Fibroblast of lung (primary cell): ENCODE data around the gene SLC16A10. TPM values are rescaled to one million over a fixed set of nuclear protein-coding genes. Genes with fewer than 3 reads are reported as not detected.

Experiments
- DNase-seq, 2 donors: peaks; one replicate each; pipeline versions ENCODE4 v3.0.0 to v3.0.0-alpha.2; 2010; ENCODE audit warnings: low read depth in 2 of 2
- H2AFZ ChIP-seq: 2 replicates; pipeline ENCODE4 v1.5.1; 2012; ENCODE audit warnings: low read length, control low read depth, inconsistent platforms
- H3K27ac ChIP-seq: 2 replicates; pipeline ENCODE4 v1.5.1; 2011; ENCODE audit warnings: low read length, control low read depth; ENCODE audit not compliant: insufficient read depth
- H3K27me3 ChIP-seq: 2 replicates; pipeline ENCODE4 v1.5.1; 2011; ENCODE audit warnings: mild to moderate bottlenecking, low read length; ENCODE audit not compliant: control insufficient read depth, insufficient read depth
- H3K36me3 ChIP-seq: 2 replicates; pipeline ENCODE4 v1.5.1; 2011; ENCODE audit warnings: low read length; ENCODE audit not compliant: control insufficient read depth, insufficient read depth
- H3K4me1 ChIP-seq: 2 replicates; pipeline ENCODE4 v1.5.1; 2011; ENCODE audit warnings: low read length; ENCODE audit not compliant: control insufficient read depth, insufficient read depth; ENCODE audit errors: extremely low read depth
- H3K4me2 ChIP-seq: 2 replicates; pipeline ENCODE4 v1.5.1; 2011; ENCODE audit warnings: low read length, control low read depth; ENCODE audit not compliant: insufficient read depth; ENCODE audit errors: extremely low read depth
- H3K4me3 ChIP-seq, 4 experiments: fragments of 200-600 bp in 1 of 4; sonication (generic) in 1 of 4; replicated peaks in 1 of 4; 2 replicates each; pipeline ENCODE4 v1.5.1; 2011 to 2016; ENCODE audit warnings: low read length in 4 of 4, low read depth in 3 of 4, mild to moderate bottlenecking in 3 of 4, control low read depth in 2 of 4, inconsistent platforms in 1 of 4, mixed read lengths in 1 of 4; ENCODE audit not compliant: insufficient read depth in 1 of 4; ENCODE audit errors: control extremely low read depth in 1 of 4
- H3K79me2 ChIP-seq: 2 replicates; pipeline ENCODE4 v1.5.1; 2012; ENCODE audit warnings: mild to moderate bottlenecking, low read length, inconsistent platforms; ENCODE audit not compliant: control insufficient read depth, insufficient read depth
- H3K9ac ChIP-seq: 2 replicates; pipeline ENCODE4 v1.5.1; 2011; ENCODE audit warnings: mild to moderate bottlenecking, low read length, control low read depth; ENCODE audit not compliant: insufficient read depth
- H3K9me3 ChIP-seq: 2 replicates; pipeline ENCODE4 v1.5.1; 2012; ENCODE audit warnings: low read depth, low read length; ENCODE audit not compliant: control insufficient read depth, insufficient read depth
- H4K20me1 ChIP-seq: 2 replicates; pipeline ENCODE4 v1.5.1; 2011; ENCODE audit warnings: low read length; ENCODE audit not compliant: control insufficient read depth, insufficient read depth; ENCODE audit errors: extremely low read depth
- EZH2 ChIP-seq: IDR thresholded peaks from 2 replicates; pipeline ENCODE4 v1.5.1; 2012; ENCODE audit warnings: low read length, control low read depth, mild to moderate bottlenecking; ENCODE audit errors: missing control alignments
- polyA plus RNA-seq, 2 donors: library from polyadenylated mRNA; depleted of rRNA in 1 of 2; stranded (reverse) in 1 of 2; unstranded in 1 of 2; fragments of >200 nt; gene quantifications; 2 replicates each; pipeline ENCODE4 v1.2.1, GENCODE V29; 2011 to 2012; ENCODE audit warnings: missing spikeins in 1 of 2
- total RNA-seq: library from RNA; depleted of rRNA; stranded (reverse); fragments of >200 nt; gene quantifications from 2 replicates; pipeline ENCODE4 v1.2.1, GENCODE V29; 2014
- TF ChIP-seq, protein P1 (sequence below), 2 donors: IDR thresholded peaks in 1 of 2; conservative IDR thresholded peaks in 1 of 2; 1 replicate in 1 of 2; 2 replicates in 1 of 2; pipeline ENCODE4 v1.5.1; 2011 to 2012; ENCODE audit warnings: low read length in 2 of 2, control low read depth in 1 of 2, inconsistent platforms in 1 of 2, low read depth in 1 of 2, mild to moderate bottlenecking in 1 of 2

Gene SLC16A10
- total and polyA plus RNA-seq, 2 donors (not counting 1 experiment from before 2014, with no cell fraction given), result not detected

DNA sequence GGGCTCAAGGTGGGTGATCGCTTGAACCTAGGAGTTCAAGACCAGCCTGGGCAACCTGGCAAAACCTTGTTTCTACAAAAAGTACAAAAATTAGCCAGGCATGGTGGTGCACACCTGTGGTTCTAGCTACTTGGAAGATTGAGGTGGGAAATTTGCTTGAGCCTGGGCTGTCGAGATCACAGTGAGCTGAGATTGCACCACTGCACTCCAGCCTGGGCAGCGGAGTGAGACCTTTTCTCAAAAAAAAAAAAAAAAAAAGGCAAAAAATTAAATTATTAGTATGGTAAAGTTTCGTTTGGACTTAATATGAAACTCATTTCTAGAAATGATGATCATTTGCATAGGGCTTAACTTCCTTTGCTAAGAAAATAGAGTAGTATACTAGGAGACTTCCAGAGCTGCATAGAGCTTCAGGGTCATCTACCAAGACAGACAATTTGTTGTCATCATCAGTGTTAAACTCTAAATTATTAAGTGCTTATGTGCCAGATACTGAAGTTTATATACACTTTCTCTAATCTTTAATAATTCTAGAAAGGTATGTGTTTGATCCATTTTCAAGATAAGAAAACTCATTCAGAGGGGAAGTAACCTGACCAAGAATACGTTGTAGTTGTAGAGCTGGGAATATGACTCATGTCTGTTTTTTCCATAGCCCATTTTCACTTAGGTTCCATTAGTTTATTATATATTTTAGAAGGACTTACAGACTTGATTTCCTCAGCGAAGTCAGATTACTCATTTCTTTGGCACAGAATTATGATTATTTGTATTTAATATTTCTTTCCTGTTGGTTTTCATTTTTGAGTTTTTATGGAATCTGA lies 84.5 kb downstream of the SLC16A10 start:
- no peaks in the 10 kb centered on the region for H3K79me2 ChIP-seq
- no peak overlapping the region for H3K4me2 ChIP-seq
- no peak overlapping the region for H3K27ac ChIP-seq
- no peaks in the 10 kb centered on the region for H4K20me1 ChIP-seq
- H3K4me1 ChIP-seq, result no peaks in the 10 kb centered on the region
- H3K9me3 ChIP-seq, result no peaks in the 10 kb centered on the region
- H3K27me3 ChIP-seq, result peaks cover 3% of the 10 kb centered on the region
- no peak overlapping the region for H2AFZ ChIP-seq
- no peak overlapping the region for H3K9ac ChIP-seq
- no peak overlapping the region for H3K4me3 ChIP-seq
- H3K36me3 ChIP-seq, result no peaks in the 10 kb centered on the region
- TF ChIP-seq, protein P1, sequence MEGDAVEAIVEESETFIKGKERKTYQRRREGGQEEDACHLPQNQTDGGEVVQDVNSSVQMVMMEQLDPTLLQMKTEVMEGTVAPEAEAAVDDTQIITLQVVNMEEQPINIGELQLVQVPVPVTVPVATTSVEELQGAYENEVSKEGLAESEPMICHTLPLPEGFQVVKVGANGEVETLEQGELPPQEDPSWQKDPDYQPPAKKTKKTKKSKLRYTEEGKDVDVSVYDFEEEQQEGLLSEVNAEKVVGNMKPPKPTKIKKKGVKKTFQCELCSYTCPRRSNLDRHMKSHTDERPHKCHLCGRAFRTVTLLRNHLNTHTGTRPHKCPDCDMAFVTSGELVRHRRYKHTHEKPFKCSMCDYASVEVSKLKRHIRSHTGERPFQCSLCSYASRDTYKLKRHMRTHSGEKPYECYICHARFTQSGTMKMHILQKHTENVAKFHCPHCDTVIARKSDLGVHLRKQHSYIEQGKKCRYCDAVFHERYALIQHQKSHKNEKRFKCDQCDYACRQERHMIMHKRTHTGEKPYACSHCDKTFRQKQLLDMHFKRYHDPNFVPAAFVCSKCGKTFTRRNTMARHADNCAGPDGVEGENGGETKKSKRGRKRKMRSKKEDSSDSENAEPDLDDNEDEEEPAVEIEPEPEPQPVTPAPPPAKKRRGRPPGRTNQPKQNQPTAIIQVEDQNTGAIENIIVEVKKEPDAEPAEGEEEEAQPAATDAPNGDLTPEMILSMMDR (conservative IDR thresholded peaks at IDR 0.05 in 1 of 2, IDR thresholded peaks at IDR 0.05 in 1 of 2; ENCODE audit: low read depth in 1 of 2, low read length in 2 of 2), result no peak
- no peak for TF ChIP-seq EZH2
- no peak for DNase-seq

DNA sequence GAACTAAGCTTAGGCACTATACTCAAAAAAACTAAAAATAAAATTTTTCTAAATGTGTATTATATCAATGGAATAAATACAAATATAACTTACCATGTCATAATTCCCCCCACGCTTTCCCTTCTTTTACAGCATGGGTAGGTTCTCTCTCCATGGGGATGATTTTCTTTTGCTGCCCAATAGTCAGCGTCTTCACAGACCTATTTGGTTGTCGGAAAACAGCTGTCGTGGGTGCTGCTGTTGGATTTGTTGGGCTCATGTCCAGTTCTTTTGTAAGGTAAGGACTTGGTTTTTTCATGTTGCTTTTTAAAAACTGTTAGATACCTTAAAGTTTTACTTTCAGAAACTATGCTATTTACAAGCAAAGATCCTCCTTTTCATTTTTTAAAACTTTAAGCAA lies 85.3 kb downstream of the SLC16A10 start:
- Histone ChIP-seq H3K9ac (no peak overlapping the region), H3K36me3 (no peaks in the 10 kb centered on the region), H3K4me2 (no peak overlapping the region), H3K4me3 (no peak overlapping the region), H3K27ac (no peak overlapping the region), H3K9me3 (no peaks in the 10 kb centered on the region), H2AFZ (no peak overlapping the region), H3K4me1 (no peaks in the 10 kb centered on the region), H3K79me2 (no peaks in the 10 kb centered on the region), H3K27me3 (peaks cover 3% of the 10 kb centered on the region), H4K20me1 (no peaks in the 10 kb centered on the region)
- DNase-seq, result no peak
- TF ChIP-seq EZH2, result no peak
- TF ChIP-seq, protein P1 (conservative IDR thresholded peaks at IDR 0.05 in 1 of 2, IDR thresholded peaks at IDR 0.05 in 1 of 2; ENCODE audit: low read depth in 1 of 2, low read length in 2 of 2), result no peak

DNA sequence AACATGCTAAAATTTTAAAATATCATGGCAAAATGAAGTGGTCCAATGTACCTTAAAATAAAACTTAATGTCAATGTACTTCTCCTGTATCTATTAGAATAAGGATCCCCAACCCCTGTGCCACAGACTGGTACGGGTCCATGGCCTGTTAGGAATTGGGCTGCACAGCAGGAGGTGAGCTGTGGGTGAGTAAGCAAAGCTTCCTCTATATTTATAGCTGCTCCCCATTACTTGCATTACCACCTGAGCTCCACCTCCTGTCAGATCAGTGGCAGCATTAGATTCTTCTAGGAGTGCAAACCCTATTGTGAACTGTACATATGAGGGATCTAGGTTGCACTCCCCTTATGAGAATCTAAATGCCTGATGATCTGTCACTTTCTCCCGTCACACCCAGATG lies 86.0 kb downstream of the SLC16A10 start:
- no peak overlapping the region for H3K4me3 ChIP-seq
- no peak for DNase-seq
- H3K27ac ChIP-seq, result no peak overlapping the region
- peaks cover 3% of the 10 kb centered on the region for H3K27me3 ChIP-seq
- TF ChIP-seq, protein P1 (conservative IDR thresholded peaks at IDR 0.05 in 1 of 2, IDR thresholded peaks at IDR 0.05 in 1 of 2; ENCODE audit: low read depth in 1 of 2, low read length in 2 of 2), result no peak
- no peak for TF ChIP-seq EZH2
- H3K4me1 ChIP-seq, result no peaks in the 10 kb centered on the region
- H3K36me3 ChIP-seq, result no peaks in the 10 kb centered on the region
- no peaks in the 10 kb centered on the region for H3K9me3 ChIP-seq
- H3K79me2 ChIP-seq, result no peaks in the 10 kb centered on the region
- H2AFZ ChIP-seq, result no peak overlapping the region
- no peak overlapping the region for H3K9ac ChIP-seq
- no peaks in the 10 kb centered on the region for H4K20me1 ChIP-seq
- H3K4me2 ChIP-seq, result no peak overlapping the region
